Erythroblast (primary cell): ENCODE results near the gene GDI2.

ENCODE experiments used
- DNase-seq, 2 experiments: peaks; one replicate each; lab custom pipeline; 2025; lab: John Stamatoyannopoulos, UW
- GATA1 ChIP-seq: IDR thresholded peaks from 2 replicates; pipeline ENCODE4 v1.6.1; 2011; ENCODE audit warnings: low read depth, mild to moderate bottlenecking, control low read depth, low read length, moderate library complexity
- POLR2A ChIP-seq: IDR thresholded peaks from 2 replicates; pipeline ENCODE4 v1.6.1; 2011; ENCODE audit warnings: mild to moderate bottlenecking, low read length

GDI2 gene

DNA sequence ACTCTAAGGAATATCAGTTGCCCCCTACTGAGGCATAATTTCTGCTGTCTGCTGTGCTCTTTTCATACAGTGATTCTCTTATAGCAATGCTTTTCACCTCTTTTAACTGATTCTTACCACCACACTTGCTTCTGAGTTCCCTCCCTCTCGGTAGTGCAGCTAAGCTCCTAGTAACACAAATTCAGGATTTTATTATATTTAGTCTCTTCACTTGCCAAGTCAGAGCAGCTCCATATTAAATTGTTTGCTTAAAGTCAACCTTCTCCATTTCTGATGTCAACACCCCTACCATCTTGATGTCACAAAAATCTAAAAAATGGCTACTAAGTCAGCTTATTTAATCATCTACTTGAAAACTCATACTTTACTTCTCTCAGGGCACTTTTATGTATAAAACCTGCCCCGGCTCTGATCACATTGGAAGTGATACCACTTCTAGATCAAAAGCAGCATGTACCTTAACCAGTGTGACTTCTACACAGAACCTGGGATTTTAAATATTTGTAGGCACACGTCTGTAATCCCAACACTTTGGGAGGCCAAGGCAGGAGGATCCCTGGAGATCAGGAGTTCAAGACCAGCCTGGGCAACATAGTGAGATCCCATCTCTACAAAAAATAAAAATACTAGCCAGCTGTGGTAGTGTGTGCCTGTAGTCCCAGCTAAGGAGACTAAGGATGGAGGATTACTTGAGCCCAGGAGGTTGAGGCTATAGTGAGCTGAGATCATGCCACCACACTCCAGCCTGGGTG is 55.3 kb downstream of the GDI2 start:
- TF ChIP-seq POLR2A (no peak), GATA1 (no peak)
- DNase-seq: no peak

DNA sequence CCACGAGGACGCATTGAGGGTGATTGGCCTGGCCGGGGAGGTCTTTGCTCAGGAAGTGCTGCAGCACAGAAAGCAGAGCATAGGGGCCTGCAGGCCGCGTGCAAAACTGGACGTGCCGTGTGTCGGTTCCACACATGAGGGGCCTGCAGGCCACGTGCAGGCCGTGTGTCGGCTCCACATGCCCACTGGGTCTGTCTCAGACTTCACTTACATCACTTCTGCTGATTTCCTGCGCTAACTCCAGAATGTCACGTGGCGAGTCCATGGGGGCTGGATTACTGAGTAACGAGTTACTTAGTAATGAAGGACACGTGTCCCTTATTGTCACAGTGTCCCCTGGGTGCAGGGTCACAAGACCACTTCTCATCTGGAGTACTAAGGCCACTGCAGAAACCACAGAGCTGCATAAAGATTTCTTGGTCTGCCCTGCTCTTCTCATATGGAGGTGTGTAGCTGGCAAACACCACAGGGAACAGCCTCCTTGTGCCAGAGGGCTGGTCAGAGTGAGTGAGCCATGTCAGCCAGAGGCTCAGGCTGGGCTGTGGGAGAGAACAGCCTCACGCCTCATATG is 60.8 kb downstream of the GDI2 start:
- no peak for DNase-seq
- TF ChIP-seq POLR2A (no peak), GATA1 (no peak)

DNA sequence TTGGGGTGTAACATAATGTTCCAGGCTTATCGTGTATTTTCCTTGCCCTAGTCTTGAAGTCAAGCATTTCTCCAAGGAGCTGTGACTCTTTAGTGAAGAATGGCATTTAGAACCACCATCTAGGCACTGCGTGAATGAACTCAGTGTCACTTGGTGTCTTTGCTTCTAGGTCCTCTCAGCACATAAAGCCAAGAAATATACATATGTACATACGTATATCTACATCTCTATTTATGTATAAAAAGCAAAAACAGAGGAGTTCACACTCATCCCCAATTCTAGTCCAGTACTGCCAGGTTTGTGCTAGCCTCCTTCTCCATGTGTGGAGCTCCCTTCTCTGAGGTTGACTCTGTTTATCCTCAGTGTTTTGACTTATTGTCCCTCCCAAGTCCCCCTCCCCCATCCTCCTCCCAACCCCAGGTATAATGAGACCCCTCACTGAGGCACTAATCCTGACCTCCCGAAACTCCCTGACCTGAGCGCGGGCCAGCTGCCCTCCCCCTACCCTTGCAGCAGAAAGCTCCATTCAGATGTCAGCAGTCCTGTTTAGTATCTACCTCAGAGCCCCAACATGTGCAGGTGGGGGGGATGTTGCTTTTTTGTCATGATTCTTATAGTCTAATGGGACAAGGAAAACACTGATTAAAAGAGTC is 61.5 kb downstream of the GDI2 start:
- TF ChIP-seq POLR2A (no peak), GATA1 (no peak)
- DNase-seq: no peak

DNA sequence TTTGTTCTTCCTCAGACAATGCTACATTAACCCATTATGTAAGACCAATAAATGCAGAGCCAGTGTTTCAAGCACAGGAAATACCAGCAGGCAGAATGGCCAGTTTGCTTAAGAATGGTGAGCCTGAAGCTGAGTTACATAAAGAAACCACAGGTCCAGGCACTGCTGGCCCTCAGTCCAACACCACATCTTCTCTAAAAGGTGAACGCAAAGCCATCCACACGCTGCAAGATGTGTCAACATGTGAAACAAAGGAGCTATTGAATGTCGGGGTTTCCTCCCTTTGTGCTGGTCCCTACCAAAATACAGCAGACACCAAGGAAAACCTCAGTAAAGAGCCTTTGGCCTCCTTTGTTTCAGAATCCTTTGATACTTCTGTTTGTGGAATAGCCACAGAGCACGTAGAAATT is 64.8 kb downstream of the GDI2 start:
- TF ChIP-seq POLR2A (no peak), GATA1 (no peak)
- no peak for DNase-seq

GRCh38 chr10:5746197-5746596 is 67.0 kb downstream of the GDI2 start:
- no peak for TF ChIP-seq GATA1
- TF ChIP-seq POLR2A: no peak
- DNase-seq: no peak

- TF ChIP-seq POLR2A: no peak
- no peak for TF ChIP-seq GATA1
- DNase-seq: no peak
These were observed 68.4 kb downstream of the GDI2 start for GRCh38 chr10:5744849-5745248.

DNA sequence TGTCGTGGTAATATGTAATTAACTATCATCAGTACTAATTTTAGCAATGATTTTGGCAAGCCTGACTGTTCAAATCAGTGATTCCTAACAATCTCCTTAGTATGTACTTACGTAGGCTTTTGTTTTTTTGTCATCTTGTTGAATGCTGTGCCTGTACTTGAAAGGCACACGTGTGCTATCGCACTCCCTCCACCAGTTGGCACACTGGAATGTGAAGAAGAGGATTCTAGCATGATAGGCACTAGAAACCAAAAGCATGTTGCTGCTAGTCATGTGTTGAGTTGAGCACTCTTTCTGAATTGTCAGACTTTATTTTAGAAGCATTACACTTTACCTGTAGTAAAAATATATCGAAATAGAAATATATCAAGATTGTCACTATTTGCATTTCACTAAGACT is 69.5 kb downstream of the GDI2 start:
- peak in 1 of 2 experiments; percentile 12 for DNase-seq
- TF ChIP-seq POLR2A (no peak), GATA1 (no peak)

GRCh38 chr10:5742116-5742515 is 71.1 kb downstream of the GDI2 start:
- DNase-seq: no peak
- TF ChIP-seq GATA1 (no peak), POLR2A (no peak)

DNA sequence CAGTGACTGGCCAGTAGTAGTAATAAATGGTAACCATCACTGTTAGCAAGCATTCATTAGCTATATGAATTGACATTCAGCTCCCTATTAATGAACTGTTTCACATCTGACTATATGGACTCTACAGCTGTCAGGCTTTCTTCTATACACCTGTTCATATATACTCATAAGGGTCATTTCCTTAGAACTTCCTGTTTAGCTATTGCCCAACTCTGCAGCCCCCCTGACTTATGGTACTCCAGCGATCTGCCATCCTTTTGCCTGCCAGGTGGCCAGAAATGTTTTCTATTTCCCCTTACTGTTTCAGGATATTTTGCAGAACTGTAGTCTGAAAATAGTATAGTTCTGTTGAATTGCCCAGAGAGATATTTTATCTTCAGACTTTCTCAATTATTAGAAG is 72.0 kb downstream of the GDI2 start:
- no peak for TF ChIP-seq POLR2A
- TF ChIP-seq GATA1: no peak
- DNase-seq: no peak

DNA sequence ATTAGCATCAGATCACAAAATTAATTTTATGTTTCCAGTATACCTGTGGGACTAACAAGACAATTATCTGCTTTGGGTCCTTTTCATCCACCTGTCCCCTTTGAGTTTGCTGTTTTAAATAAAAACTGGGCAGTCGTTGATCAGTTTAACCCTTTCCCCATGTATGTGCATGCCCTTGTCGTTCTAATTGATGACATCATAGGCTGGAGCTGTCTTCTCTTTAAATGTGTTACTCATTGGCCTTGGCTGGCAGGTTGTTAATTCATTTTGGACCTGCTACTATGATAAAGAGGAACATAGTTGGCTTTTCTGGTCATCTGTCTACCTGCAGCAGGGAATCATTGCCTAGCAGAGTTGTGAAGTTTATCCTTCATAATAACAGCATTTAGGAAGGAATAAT is 74.8 kb downstream of the GDI2 start:
- DNase-seq: no peak
- TF ChIP-seq GATA1: no peak

DNA sequence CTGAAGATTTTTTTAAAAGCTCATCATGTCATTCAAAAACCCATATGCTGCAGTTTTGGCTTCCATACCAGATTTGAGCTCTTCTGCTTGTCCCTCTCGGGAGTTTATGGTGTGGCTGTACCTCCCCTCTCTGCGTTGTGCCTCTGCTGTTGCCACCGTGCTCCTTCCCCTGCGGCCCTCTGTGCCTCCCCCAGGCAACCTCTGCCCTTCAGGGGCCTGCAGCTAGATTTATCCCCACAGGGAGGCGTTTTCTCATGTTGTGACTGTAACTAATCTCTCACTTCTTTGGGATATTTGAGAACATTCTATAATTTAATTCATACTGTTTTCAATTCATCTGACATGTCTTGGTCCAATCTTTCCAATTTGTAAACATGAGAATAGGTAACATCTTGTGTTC is 75.9 kb downstream of the GDI2 start:
- peak in 1 of 2 experiments; percentile 12 for DNase-seq
- no peak for TF ChIP-seq POLR2A
- no peak for TF ChIP-seq GATA1

GRCh38 chr10:5736591-5736990 is 76.6 kb downstream of the GDI2 start:
- TF ChIP-seq POLR2A: no peak
- TF ChIP-seq GATA1: no peak
- DNase-seq: no peak

GRCh38 chr10:5735119-5735518 is 78.1 kb downstream of the GDI2 start:
- no peak for DNase-seq
- TF ChIP-seq GATA1 (no peak), POLR2A (no peak)

GRCh38 chr10:5732141-5732540 is 81.1 kb downstream of the GDI2 start:
- DNase-seq: no peak
- no peak for TF ChIP-seq GATA1
- no peak for TF ChIP-seq POLR2A

DNA sequence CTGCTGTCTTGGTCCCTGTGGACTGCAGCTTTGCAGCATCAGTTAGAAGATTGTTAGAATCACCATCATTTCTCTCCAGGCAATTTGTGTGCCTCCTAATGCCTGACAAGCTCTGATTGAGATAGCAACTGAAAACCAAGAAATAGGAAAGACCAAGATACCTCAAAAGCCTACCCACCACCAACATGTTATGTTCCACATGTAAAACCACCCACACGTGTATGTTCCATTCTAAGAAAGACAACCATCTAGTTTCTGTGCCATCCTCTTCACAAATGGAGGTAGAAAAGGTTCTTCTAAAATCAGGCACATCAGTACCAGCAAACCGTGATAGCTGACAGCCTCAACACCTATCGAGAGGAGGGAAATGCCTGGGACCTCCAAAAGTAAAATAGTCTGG is 81.7 kb downstream of the GDI2 start:
- no peak for DNase-seq
- no peak for TF ChIP-seq POLR2A
- TF ChIP-seq GATA1: no peak
